Endometrial microvascular endothelial cells (primary cell): Measurements from ENCODE around the gene CDYL2. TPM values are rescaled to one million over a fixed set of nuclear protein-coding genes. Genes with fewer than 3 reads are reported as not detected.
"Not testable (repeated sequence)": the region's sequence is repeated elsewhere in the genome, so short reads cannot be mapped to it uniquely, and the experiment has no call there.

Experiments
- in situ Hi-C: cut with HindIII; loops from 2 replicates; pipeline ENCODE4 v1.10.0; 2017; ENCODE audit warnings: low sequenced_read_pairs, low pct_unique_long_range_greater_than_20kb; ENCODE audit errors: inconsistent ontology term
- total RNA-seq: library from RNA; depleted of rRNA; stranded (reverse); fragments of >200 nt; gene quantifications from one replicate; pipeline ENCODE4 v1.2.3, GENCODE V29; 2015; ENCODE audit errors: inconsistent ontology term

Gene CDYL2
- total RNA-seq, 1 donor from 2014 or later: 17.6 TPM

GRCh38 chr16:80659865-80660264 is 144.5 kb downstream of the CDYL2 start:
- in situ Hi-C loops: no loop called here

DNA sequence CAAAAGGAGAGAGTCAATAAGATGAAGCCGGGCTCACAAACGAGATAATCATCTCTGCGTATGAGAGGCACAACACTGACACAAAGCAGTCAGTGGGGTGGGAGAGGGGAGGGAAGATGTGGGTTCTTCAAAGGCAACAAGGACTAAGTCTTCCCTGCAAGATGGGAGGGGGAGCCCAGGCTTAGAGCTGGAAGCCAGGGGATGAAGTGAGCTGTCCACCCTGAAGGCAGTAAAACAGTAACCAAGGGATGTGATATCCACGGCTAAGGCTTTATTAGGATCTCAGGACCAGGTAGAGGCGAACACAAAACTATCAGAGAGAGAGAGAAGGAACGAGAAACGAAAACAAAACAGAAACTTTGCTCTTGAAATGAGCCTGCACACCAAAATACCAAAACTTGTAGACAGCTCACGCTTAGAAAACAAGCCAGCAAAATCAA is 147.7 kb downstream of the CDYL2 start:
- in situ Hi-C loops: no loop called here

GRCh38 chr16:80656161-80656560 is 148.2 kb downstream of the CDYL2 start:
- in situ Hi-C loops: no loop called here

DNA sequence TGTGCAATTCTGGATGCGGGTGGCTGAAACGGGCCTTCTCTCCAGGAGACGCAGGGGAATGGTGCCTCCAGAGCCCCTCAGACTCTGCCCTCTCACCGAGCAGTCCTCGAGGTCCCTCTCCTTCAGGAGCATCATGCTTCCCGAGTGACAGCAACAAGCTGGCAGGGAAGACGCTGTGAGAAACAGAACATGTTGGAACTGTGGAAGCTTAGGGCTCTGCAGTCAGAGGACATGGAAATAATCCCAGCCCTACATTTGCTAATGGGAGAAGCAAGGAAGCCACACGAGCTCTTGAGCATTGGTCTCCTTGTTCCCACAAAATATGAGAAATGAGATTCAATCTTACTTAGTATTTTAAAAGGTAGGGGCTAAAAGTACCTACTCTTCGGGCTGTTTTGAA is 148.6 kb downstream of the CDYL2 start:
- in situ Hi-C loops: no loop called here

DNA sequence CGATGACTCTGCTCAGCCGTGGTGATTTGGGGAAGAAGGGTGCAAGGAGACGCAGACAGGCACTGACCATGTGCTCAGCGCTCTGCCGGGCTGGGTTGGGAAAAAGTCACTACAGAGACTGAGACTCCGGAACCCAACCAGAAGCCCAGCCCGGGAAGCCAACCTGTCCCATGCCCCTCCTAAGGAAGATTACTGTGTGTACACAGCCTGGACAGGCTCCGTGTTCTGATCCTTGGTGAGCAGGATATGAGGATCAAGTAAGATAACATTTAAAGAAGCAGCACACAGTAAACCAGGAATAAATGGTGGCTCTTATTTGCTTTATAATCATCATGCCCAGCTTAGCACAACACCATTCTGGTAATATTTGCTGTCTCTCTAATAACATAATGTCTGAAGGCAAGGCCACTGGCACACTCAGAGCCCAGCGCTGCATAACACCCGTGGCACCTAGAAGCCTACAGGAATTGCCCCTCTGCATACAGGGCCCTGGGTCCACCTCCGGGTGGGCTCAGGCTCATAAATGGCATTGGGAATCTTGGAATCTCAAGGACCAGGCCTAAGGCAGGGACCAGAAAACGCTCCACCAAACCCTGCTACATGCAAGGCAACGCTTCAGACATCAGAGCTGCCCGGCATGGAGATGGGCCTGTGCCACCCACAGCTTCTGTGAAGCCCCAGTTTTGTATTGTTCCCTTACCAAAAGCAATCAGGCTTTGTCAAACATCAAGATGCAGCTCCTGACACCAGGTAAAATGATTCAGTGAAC is 150.1 kb downstream of the CDYL2 start:
- in situ Hi-C loops: no loop called here

DNA sequence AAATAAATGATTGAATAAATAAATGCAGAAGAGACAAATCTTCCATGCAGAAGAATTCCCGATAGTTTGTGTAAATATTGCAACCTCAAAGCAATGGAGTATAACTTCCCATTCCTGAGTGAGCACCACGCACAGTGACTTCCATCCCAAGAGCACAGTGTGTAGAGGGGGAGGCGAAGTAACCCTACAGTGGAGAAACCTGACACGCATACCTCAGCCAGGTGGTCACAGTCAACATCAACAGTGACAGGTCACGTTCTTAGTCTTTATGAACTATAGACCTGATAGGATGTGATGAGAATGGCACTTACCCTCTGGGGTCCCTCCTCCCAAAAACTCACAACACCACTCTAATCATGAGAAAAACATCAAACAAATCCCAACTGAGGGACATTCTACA is 152.0 kb downstream of the CDYL2 start:
- in situ Hi-C loops: no loop called here

DNA sequence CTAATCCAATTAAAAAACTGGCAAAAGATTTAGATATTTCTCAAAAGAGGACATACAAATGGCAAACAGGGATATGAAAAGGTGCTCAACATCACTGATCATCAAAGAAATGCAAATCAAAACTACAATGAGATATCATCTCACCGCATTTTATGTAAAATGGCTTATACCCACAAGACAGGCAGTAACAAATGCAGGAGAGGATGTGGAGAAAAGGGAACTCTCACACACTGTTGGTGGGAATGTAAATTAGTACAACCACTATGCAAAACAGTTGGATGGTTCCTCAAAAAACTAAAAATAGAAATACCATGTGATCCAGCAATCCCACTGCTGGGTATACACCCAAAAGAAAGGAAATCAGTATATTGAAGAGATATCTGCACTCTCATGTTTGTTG is 154.1 kb downstream of the CDYL2 start:
- in situ Hi-C loops: not testable (repeated sequence)

DNA sequence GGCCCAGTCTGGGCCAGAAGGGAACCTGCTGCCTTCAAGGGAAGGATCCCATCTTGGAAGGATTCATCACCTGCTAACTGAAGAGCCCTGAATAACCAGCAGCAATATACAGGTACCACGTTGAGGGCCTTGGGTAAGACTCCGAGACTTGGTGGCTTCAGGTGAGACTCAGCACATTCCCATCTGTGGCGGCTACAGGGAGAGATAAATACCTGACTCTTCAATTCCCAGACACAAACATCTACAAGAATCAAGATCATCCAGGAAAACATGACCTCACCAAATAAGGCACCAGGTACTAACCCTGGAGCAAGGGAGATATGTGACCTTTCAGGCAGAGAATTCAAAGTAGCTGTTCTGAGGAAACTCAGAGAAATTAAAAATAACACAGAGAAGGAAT is 164.1 kb downstream of the CDYL2 start:
- in situ Hi-C loops: no loop called here

DNA sequence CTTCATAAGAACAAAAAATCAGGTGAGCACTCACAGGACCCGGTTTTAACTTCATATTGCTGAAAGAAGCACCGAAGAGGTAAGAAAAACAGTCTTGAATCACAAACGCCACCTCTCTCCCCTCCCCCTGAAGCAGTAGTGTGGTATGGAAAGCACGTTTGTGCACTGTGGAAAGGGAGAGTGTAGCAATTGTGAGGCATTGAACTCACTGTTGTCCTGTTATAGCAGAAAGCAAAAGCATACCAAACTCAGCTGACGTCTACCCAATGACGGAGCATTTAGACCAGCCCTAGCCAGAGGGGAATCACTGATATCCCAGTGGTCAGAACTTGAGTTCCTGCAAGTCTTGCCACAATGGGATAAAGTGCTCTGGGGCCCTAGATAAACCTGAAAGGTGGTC is 164.8 kb downstream of the CDYL2 start:
- in situ Hi-C loops: no loop called here

- in situ Hi-C loops: no loop called here
Measured at GRCh38 chr16:80637621-80638020, 166.8 kb downstream of the CDYL2 start.

- in situ Hi-C loops: no loop called here
Measured at GRCh38 chr16:80631581-80631980, 172.8 kb downstream of the CDYL2 start.

- in situ Hi-C loops: no loop called here
Measured at GRCh38 chr16:80628254-80628653, 176.1 kb downstream of the CDYL2 start.

DNA sequence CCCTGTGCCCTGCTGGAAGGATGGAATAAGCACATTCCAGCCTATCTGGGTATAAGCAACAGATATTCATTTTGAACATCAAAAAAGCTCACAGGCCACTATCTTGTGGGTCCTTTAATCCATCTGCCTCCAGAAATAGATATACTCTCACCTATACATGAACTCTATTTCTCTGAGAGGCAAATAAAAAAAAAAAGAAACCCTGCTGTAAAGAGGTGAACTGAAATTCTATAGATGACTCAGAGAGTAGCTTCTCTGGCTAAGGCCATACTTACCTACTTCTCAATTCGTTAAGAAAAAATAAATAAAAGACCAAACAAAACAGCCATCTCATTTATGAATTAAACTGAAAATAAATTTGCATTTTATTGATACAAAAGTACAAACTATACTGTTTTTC is 177.3 kb downstream of the CDYL2 start:
- in situ Hi-C loops: no loop called here

DNA sequence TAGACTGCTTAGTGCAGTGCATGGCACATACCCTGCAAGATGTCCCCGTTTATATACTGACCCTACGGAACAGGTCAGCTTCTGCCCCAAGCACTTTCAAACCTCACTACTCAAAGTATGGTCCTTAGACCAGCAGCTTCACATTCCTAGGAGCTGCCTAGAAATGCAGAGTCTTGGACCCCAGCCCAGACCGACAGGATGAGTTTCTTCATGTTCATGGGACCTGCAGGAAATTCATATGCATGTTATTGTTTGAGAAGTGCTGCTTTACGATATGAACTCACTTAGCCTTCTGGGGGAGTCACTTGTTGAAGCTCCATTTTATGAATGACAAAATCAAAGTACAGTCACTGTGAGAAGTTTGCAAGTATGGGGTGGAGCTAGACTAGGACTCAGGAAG is 181.0 kb downstream of the CDYL2 start:
- in situ Hi-C loops: no loop called here

- in situ Hi-C loops: no loop called here
Measured at GRCh38 chr16:80622007-80622406, 182.4 kb downstream of the CDYL2 start.

GRCh38 chr16:80620736-80621605 is 183.4 kb downstream of the CDYL2 start:
- in situ Hi-C loops: no loop called here

GRCh38 chr16:80619824-80620223 is 184.6 kb downstream of the CDYL2 start:
- in situ Hi-C loops: no loop called here

DNA sequence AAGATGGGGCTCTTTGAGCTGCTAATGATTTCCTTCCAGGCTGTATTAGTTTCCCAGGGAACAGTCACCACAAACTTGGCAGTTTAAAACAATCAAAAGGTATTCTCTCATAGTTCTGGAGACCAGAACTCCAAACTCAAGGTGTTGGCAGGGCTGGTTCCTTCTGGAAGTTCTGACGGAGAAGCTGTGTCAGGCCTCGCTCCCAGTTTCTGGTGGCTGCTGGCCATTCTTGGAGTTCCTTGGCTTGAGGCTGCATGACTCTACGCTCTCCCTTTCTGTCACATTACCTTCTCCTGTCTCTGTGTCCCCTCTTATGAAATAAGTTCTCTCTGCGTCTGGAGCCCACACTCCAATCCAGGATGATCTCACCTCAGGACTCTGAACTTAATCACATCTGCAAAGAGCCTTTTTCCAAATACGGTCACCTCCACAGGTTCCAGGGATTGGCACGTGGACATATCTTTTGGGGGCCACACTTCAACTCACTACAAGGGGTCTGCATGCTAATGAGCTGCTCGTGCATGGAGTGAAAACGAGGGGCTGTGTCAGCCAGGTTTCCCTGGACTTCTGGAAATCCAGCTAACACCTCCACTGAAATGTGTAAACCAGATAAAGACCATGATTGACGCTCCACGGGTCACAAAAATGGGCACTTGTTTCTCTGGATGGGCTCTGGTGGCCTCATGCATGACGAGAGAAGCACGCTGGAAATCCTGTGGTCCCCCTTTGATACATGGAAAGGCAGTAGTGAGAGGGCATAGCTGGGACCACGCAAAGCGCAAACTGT is 185.3 kb downstream of the CDYL2 start:
- in situ Hi-C loops: no loop called here

GRCh38 chr16:80616362-80616761 is 188.0 kb downstream of the CDYL2 start:
- in situ Hi-C loops: no loop called here
